Brain microvascular endothelial cell (primary cell): ENCODE data around the gene SYNE1.

Experiments
- DNase-seq: peaks from one replicate; pipeline ENCODE4 v3.0.0-alpha.2; 2020
- H3K27ac ChIP-seq: fragments of 250-450 bp; sonication (Bioruptor Pico); 2 replicates; pipeline ENCODE4 v1.5.1; 2020; ENCODE audit warnings: mild to moderate bottlenecking, moderate library complexity
- H3K27me3 ChIP-seq: fragments of 250-450 bp; sonication (Bioruptor Pico); replicated peaks from 2 replicates; pipeline ENCODE4 v1.5.1; 2020; ENCODE audit warnings: mild to moderate bottlenecking
- H3K36me3 ChIP-seq: fragments of 250-450 bp; sonication (Bioruptor Pico); replicated peaks from 2 replicates; pipeline ENCODE4 v1.5.1; 2020; ENCODE audit warnings: mild to moderate bottlenecking
- H3K4me3 ChIP-seq: 2 replicates; pipeline ENCODE4 v1.5.1; 2011; ENCODE audit warnings: low read depth, mild to moderate bottlenecking, control low read depth, low read length, moderate library complexity
- CTCF ChIP-seq: IDR thresholded peaks from 2 replicates; pipeline ENCODE4 v1.5.1; 2011; ENCODE audit warnings: low read depth, mild to moderate bottlenecking, moderate library complexity, low read length, control low read depth, inconsistent platforms; ENCODE audit errors: missing control alignments
- in situ Hi-C: cut with HindIII; loops from 2 replicates; pipeline ENCODE4 v1.10.0; 2017; ENCODE audit warnings: low sequenced_read_pairs, low pct_ligation_motif_present

SYNE1 gene

DNA sequence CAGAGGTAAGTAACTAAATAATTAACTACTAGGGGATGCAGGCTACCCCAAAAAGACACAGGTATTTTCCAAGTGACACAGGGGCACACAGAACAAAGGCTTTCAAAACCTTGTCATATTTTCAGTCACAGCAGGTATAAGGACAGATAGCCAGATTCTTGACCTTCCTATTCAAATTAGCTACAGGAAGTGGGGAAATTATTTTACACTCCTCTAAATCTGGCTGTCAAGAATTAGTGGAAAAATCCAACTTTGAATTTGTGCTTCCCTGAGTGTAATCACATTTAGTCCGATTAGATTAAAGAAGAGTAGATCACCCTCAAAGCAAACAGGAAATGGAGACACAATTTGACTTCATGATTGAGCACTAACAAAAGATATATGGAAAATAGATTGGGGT, 60.6 kb downstream of the SYNE1 start:
- no peaks in the 10 kb centered on the region for H3K27me3 ChIP-seq
- no peak for DNase-seq

GRCh38 chr6:152575621-152576150, 61.5 kb downstream of the SYNE1 start:
- in situ Hi-C loops, result no loop called here
- Histone ChIP-seq H3K27ac (no peak overlapping the region), H3K4me3 (no peak overlapping the region), H3K27me3 (no peaks in the 10 kb centered on the region), H3K36me3 (no peaks in the 10 kb centered on the region)
- no peak for DNase-seq
- no peak for TF ChIP-seq CTCF

More for the DNA sequence above, 60.6 kb downstream of the SYNE1 start:
- no peak for TF ChIP-seq CTCF
- Histone ChIP-seq H3K27ac (no peak overlapping the region), H3K36me3 (no peaks in the 10 kb centered on the region), H3K4me3 (no peak overlapping the region)
- in situ Hi-C loops, result no loop called here

DNA sequence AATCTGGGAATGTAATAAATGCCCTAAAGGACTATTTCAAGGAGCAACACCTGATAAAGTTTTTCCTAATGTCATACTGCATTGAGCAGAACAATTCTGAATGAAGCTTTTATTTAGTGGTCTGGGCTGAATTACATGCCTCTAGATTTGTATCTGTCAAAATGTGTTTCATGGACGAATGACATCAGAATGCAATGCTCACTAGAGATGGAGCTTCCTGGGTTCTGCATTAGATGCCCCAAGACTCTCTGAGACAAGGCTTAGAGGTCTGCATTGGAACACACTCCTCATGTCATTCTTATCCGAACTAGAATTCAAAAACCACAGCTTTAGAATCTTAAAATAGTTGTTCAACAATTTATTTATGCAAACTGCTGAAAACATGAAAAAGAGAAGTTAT, 62.0 kb downstream of the SYNE1 start:
- in situ Hi-C loops, result no loop called here
- Histone ChIP-seq H3K27me3 (no peaks in the 10 kb centered on the region), H3K4me3 (no peak overlapping the region), H3K27ac (no peak overlapping the region), H3K36me3 (no peaks in the 10 kb centered on the region)
- no peak for TF ChIP-seq CTCF
- DNase-seq, result no peak

GRCh38 chr6:152573762-152574161, 63.4 kb downstream of the SYNE1 start:
- Histone ChIP-seq H3K27me3 (no peaks in the 10 kb centered on the region), H3K36me3 (no peaks in the 10 kb centered on the region), H3K4me3 (no peak overlapping the region), H3K27ac (no peak overlapping the region)
- DNase-seq, result no peak
- in situ Hi-C loops, result no loop called here
- no peak for TF ChIP-seq CTCF

DNA sequence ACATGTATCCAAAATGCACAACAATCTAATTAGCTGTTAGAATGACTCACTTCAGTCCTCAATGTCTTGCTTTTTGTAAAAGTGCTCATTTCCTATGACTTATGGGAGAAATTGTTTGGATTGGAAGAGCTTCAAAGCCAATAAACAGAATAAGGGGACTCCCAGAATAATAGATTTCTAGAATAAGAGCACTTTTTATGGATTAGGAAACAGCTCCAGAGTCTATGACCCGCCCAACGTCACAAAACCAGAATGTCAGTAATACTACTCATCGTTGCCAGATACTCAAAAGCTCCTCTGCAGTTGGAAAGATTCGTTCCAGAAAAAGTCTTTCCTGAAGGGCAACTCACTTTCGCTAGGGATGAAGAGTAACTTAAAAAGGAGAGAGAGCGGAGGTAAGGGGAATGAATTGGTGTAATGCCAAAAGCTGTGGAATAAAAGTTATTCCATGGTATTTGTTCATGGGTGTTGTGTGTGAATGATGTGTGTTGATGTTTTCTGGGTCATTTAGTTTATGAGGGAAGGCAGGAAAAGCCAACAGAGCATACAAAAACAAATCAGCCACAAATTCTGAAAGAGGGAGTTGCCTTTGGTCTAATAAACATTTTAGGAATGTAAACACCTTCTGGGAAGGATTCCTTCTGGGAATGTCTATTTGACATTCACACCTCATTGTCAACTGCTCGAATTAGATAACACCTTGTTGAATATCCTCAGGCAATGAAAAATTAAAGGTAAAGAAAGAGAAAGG, 64.6 kb downstream of the SYNE1 start:
- Histone ChIP-seq H3K36me3 (no peaks in the 10 kb centered on the region), H3K4me3 (no peak overlapping the region)
- in situ Hi-C loops, result no loop called here

More for the DNA sequence above, 64.6 kb downstream of the SYNE1 start:
- no peak for DNase-seq
- TF ChIP-seq CTCF, result no peak
- no peaks in the 10 kb centered on the region for H3K27me3 ChIP-seq
- no peak overlapping the region for H3K27ac ChIP-seq
